ENCODE measurements around the gene PALM2AKAP2. TPM values are rescaled to one million over a fixed set of nuclear protein-coding genes. Genes with fewer than 3 reads are reported as not detected.

PALM2AKAP2 gene
- total and polyA plus RNA-seq, 4 donors, result 0.51 to 37.7 (median 9.7) TPM

- H3K4me3 ChIP-seq, result no peak overlapping the region
- TF ChIP-seq, protein P1, sequence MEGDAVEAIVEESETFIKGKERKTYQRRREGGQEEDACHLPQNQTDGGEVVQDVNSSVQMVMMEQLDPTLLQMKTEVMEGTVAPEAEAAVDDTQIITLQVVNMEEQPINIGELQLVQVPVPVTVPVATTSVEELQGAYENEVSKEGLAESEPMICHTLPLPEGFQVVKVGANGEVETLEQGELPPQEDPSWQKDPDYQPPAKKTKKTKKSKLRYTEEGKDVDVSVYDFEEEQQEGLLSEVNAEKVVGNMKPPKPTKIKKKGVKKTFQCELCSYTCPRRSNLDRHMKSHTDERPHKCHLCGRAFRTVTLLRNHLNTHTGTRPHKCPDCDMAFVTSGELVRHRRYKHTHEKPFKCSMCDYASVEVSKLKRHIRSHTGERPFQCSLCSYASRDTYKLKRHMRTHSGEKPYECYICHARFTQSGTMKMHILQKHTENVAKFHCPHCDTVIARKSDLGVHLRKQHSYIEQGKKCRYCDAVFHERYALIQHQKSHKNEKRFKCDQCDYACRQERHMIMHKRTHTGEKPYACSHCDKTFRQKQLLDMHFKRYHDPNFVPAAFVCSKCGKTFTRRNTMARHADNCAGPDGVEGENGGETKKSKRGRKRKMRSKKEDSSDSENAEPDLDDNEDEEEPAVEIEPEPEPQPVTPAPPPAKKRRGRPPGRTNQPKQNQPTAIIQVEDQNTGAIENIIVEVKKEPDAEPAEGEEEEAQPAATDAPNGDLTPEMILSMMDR (IDR thresholded peaks at IDR 0.05; ENCODE audit: control extremely low read depth, extremely low read depth), result no peak
- no peak for DNase-seq
- peaks cover 3 to 8% (median 6%) of the 10 kb centered on the region in 5 donors for H3K4me1 ChIP-seq (ENCODE audit: control insufficient read depth in 5 of 5, insufficient read depth in 5 of 5, low read length in 5 of 5)
- no peaks in the 10 kb centered on the region for H3K27me3 ChIP-seq (ENCODE audit: control insufficient read depth in 3 of 3, insufficient read depth in 3 of 3, low read length in 2 of 3)
- no peak for ATAC-seq (ENCODE audit: insufficient read depth, low FRiP score)
- H3K36me3 ChIP-seq (ENCODE audit: control insufficient read depth in 4 of 4, insufficient read depth in 4 of 4, low read length in 4 of 4), result no peaks in the 10 kb centered on the region
- no peak overlapping the region for H3K9ac ChIP-seq (ENCODE audit: insufficient read depth in 1 of 2, low read length in 2 of 2)
- no peak overlapping the region for H3K27ac ChIP-seq (ENCODE audit: low read depth in 1 of 2, low read length in 1 of 2)
- H3K9me3 ChIP-seq (ENCODE audit: control insufficient read depth in 4 of 4, insufficient read depth in 3 of 4, low read length in 3 of 4), result peaks cover 0 to 2% (median 0%) of the 10 kb centered on the region in 4 donors
- 81 to 88% methylated on average over 3 of the region's 3 CpGs for WGBS, 2 donors
Observed at GRCh38 chr9:109828254-109828653, 48.3 kb downstream of the PALM2AKAP2 start.

All from lung (tissue), 12 donors.